Neural cell (in vitro differentiated cells): ENCODE measurements around the gene ADCY5. TPM values are rescaled to one million over a fixed set of nuclear protein-coding genes. Genes with fewer than 3 reads are reported as not detected.

ENCODE experiments used
- H2AFZ ChIP-seq: fragments of 200-600, 300-800 bp; sonication (generic), shearing (Covaris generic); 2 replicates; pipeline ENCODE4 v1.6.0; 2014; ENCODE audit warnings: low read depth, mild to moderate bottlenecking, antibody characterized with exemption, low read length, moderate library complexity
- H3F3A ChIP-seq: fragments of 200-600 bp; shearing (Covaris generic); 2 replicates; pipeline ENCODE4 v1.6.1; 2016; ENCODE audit warnings: mild to moderate bottlenecking, moderate library complexity, mixed read lengths, antibody characterized with exemption, low read length; ENCODE audit not compliant: insufficient read depth, poor library complexity, severe bottlenecking
- H3K27ac ChIP-seq: fragments of 200-600, 300-800 bp; sonication (generic), shearing (Covaris generic); 2 replicates; pipeline ENCODE4 v1.5.1; 2014; ENCODE audit warnings: mild to moderate bottlenecking, low read length, moderate library complexity
- H3K27me3 ChIP-seq: fragments of 300-800, 200-600 bp; sonication (generic), shearing (Covaris generic); 2 replicates; pipeline ENCODE4 v1.6.0; 2014; ENCODE audit warnings: mild to moderate bottlenecking, low read depth, low read length, moderate library complexity; ENCODE audit not compliant: insufficient read depth
- H3K36me3 ChIP-seq: fragments of 300-800, 200-600 bp; sonication (generic), shearing (Covaris generic); 2 replicates; pipeline ENCODE4 v1.5.1; 2014; ENCODE audit warnings: mild to moderate bottlenecking, antibody characterized with exemption, low read length, moderate library complexity; ENCODE audit not compliant: insufficient read depth
- H3K4me2 ChIP-seq: fragments of 300-800, 200-600 bp; sonication (generic), shearing (Covaris generic); 2 replicates; pipeline ENCODE4 v1.6.0; 2014; ENCODE audit warnings: mild to moderate bottlenecking, low read length
- H3K4me3 ChIP-seq: fragments of 300-800, 200-600 bp; sonication (generic), shearing (Covaris generic); 2 replicates; pipeline ENCODE4 v1.5.1; 2014; ENCODE audit warnings: mild to moderate bottlenecking, low read length, moderate library complexity
- H3K79me2 ChIP-seq: fragments of 200-600 bp; shearing (Covaris generic); replicated peaks from 2 replicates; pipeline ENCODE4 v1.6.0; 2014; ENCODE audit warnings: mild to moderate bottlenecking, low read length, moderate library complexity; ENCODE audit not compliant: insufficient read depth
- H3K9ac ChIP-seq: fragments of 300-800, 200-600 bp; sonication (generic), shearing (Covaris generic); 2 replicates; pipeline ENCODE4 v1.6.1; 2016; ENCODE audit warnings: mild to moderate bottlenecking, low read length, mixed read lengths
- H3K9me2 ChIP-seq: fragments of 200-600 bp; shearing (Covaris generic); 2 replicates; pipeline ENCODE4 v1.6.1; 2016; ENCODE audit warnings: mild to moderate bottlenecking, low read length, mixed read lengths; ENCODE audit not compliant: insufficient read depth
- H3K9me3 ChIP-seq: fragments of 200-600, 300-800 bp; sonication (generic), shearing (Covaris generic); 2 replicates; pipeline ENCODE4 v1.6.1; 2016; ENCODE audit warnings: mild to moderate bottlenecking, mixed run types, low read length, moderate library complexity, mixed read lengths
- H4K20me1 ChIP-seq: fragments of 200-600 bp; shearing (Covaris generic); 2 replicates; pipeline ENCODE4 v1.6.1; 2016; ENCODE audit warnings: mild to moderate bottlenecking, mixed run types; ENCODE audit not compliant: insufficient read depth
- EP300 ChIP-seq: fragments of 450-650 bp; conservative IDR thresholded peaks from 2 replicates; pipeline ENCODE4 v1.6.1; 2014; ENCODE audit warnings: antibody characterized with exemption, mild to moderate bottlenecking, moderate library complexity; ENCODE audit not compliant: poor library complexity, severe bottlenecking
- POLR2AphosphoS5 ChIP-seq: IDR thresholded peaks from 2 replicates; pipeline ENCODE4 v1.6.1; 2012
- RAD21 ChIP-seq: fragments of 450-650 bp; conservative IDR thresholded peaks from 2 replicates; pipeline ENCODE4 v1.6.1; 2014; ENCODE audit warnings: antibody characterized with exemption, mild to moderate bottlenecking, moderate library complexity
- polyA plus RNA-seq: library from polyadenylated mRNA; depleted of rRNA; stranded (reverse); fragments of >200 nt; gene quantifications from 2 replicates; pipeline ENCODE4 v1.2.3, GENCODE V29; 2014

The ADCY5 gene
- polyA plus RNA-seq, 1 donor from 2014 or later, result 7.7 TPM

GRCh38 chr3:123236902-123237301 lies 212.0 kb downstream of the ADCY5 start:
- Histone ChIP-seq H2AFZ (no peak overlapping the region), H3K27ac (no peak overlapping the region), H3K9ac (no peak overlapping the region), H3K4me2 (no peak overlapping the region), H3K27me3 (no peaks in the 10 kb centered on the region), H3K36me3 (peaks cover 6% of the 10 kb centered on the region), H3K9me3 (no peaks in the 10 kb centered on the region), H3K79me2 (no peaks in the 10 kb centered on the region), H3F3A (no peaks in the 10 kb centered on the region), H3K9me2 (no peaks in the 10 kb centered on the region), H4K20me1 (no peaks in the 10 kb centered on the region), H3K4me3 (no peak overlapping the region)
- TF ChIP-seq RAD21 (no peak), POLR2AphosphoS5 (no peak), EP300 (no peak)

Other genes with a start within 250 kb of the ADCY5 start
- gene SEC22A, start 247.1 kb downstream of the ADCY5 start, polyA plus RNA-seq, result 32.7 and 44.0 TPM in 2 replicates
- 28.0 and 28.4 TPM in 2 replicates for gene HACD2, start 136.0 kb upstream of the ADCY5 start, polyA plus RNA-seq